ENCODE data around the gene P2RY13.
A peak's percentile ranks its signal among the peaks of the same experiment; 100 is the strongest.

Gene P2RY13

GRCh38 chr3:151283907-151284461 is 45.4 kb downstream of the P2RY13 start:
- no peak overlapping the region for H3K9ac ChIP-seq (ENCODE audit: low read depth, low read length, poor library complexity)
- no peak overlapping the region for H2BK12ac ChIP-seq (ENCODE audit: low read length)
- no peak overlapping the region for H4K8ac ChIP-seq (ENCODE audit: low read depth, low read length)
- no peaks in the 10 kb centered on the region for H3K27me3 ChIP-seq (ENCODE audit: control insufficient read depth in 3 of 3, insufficient read depth in 3 of 3, low read depth in 1 of 3, low read length in 3 of 3)
- H2BK120ac ChIP-seq (ENCODE audit: low read depth, low read length): no peak overlapping the region
- no peak overlapping the region for H3K23ac ChIP-seq (ENCODE audit: low read depth, low read length, poor library complexity)
- no peak overlapping the region for H2AFZ ChIP-seq (ENCODE audit: low read length)
- no peak overlapping the region for H3K14ac ChIP-seq (ENCODE audit: low read length)
- H4K91ac ChIP-seq (ENCODE audit: low read depth, low read length, poor library complexity): no peak overlapping the region
- H3K4me3 ChIP-seq (ENCODE audit: low read length in 2 of 2): no peak overlapping the region
- H3K9me3 ChIP-seq (replicated peaks in 1 of 2; ENCODE audit: control insufficient read depth in 2 of 2, insufficient read depth in 1 of 2, low read depth in 1 of 2, low read length in 2 of 2): no peaks in the 10 kb centered on the region
- no peak overlapping the region for H3K4me2 ChIP-seq (ENCODE audit: insufficient read depth, low read length, poor library complexity, severe bottlenecking)
- H3K18ac ChIP-seq (ENCODE audit: low read length): no peak overlapping the region
- no peaks in the 10 kb centered on the region for H3K79me1 ChIP-seq (ENCODE audit: low read depth, low read length)
- no peak overlapping the region for H3K4ac ChIP-seq (ENCODE audit: low read length)
- no CpG with 5 or more reads among the region's 5 CpGs for WGBS, 2 donors (ENCODE audit: extremely low coverage in 2 of 2, insufficient read length in 2 of 2, insufficient replicate concordance in 1 of 2)
- no peak for DNase-seq (ENCODE audit: low spot score)
- H2AK5ac ChIP-seq (ENCODE audit: low read depth, low read length): no peak overlapping the region
- no peak overlapping the region for H2BK15ac ChIP-seq (ENCODE audit: low read length)
- no peak overlapping the region for H3K27ac ChIP-seq (replicated peaks; ENCODE audit: low read length)
- no peaks in the 10 kb centered on the region for H3K4me1 ChIP-seq (ENCODE audit: control insufficient read depth in 2 of 2, insufficient read depth in 1 of 2, low read depth in 1 of 2, low read length in 2 of 2)
- no peak overlapping the region for H2BK5ac ChIP-seq (ENCODE audit: low read length)
- no peaks in the 10 kb centered on the region for H3K36me3 ChIP-seq (replicated peaks in 1 of 2; ENCODE audit: control insufficient read depth in 2 of 2, insufficient read depth in 2 of 2, low read length in 2 of 2)

GRCh38 chr3:151283387-151283786 is 46.0 kb downstream of the P2RY13 start:
- Histone ChIP-seq H3K4ac (ENCODE audit: low read length) (no peak overlapping the region), H3K4me3 (ENCODE audit: low read length in 2 of 2) (no peak overlapping the region), H3K9me3 (replicated peaks in 1 of 2; ENCODE audit: control insufficient read depth in 2 of 2, insufficient read depth in 1 of 2, low read depth in 1 of 2, low read length in 2 of 2) (no peaks in the 10 kb centered on the region), H3K79me1 (ENCODE audit: low read depth, low read length) (no peaks in the 10 kb centered on the region), H3K36me3 (replicated peaks in 1 of 2; ENCODE audit: control insufficient read depth in 2 of 2, insufficient read depth in 2 of 2, low read length in 2 of 2) (no peaks in the 10 kb centered on the region), H2AK5ac (ENCODE audit: low read depth, low read length) (no peak overlapping the region), H2BK120ac (ENCODE audit: low read depth, low read length) (no peak overlapping the region), H3K4me2 (ENCODE audit: insufficient read depth, low read length, poor library complexity, severe bottlenecking) (no peak overlapping the region), H3K23ac (ENCODE audit: low read depth, low read length, poor library complexity) (no peak overlapping the region), H3K27ac (replicated peaks; ENCODE audit: low read length) (no peak overlapping the region), H2AFZ (ENCODE audit: low read length) (no peak overlapping the region), H3K14ac (ENCODE audit: low read length) (no peak overlapping the region), H3K9ac (ENCODE audit: low read depth, low read length, poor library complexity) (no peak overlapping the region), H3K18ac (ENCODE audit: low read length) (no peak overlapping the region), H4K8ac (ENCODE audit: low read depth, low read length) (no peak overlapping the region), H2BK15ac (ENCODE audit: low read length) (no peak overlapping the region), H2BK12ac (ENCODE audit: low read length) (no peak overlapping the region), H3K27me3 (ENCODE audit: control insufficient read depth in 3 of 3, insufficient read depth in 3 of 3, low read depth in 1 of 3, low read length in 3 of 3) (no peaks in the 10 kb centered on the region), H2BK5ac (ENCODE audit: low read length) (no peak overlapping the region), H4K91ac (ENCODE audit: low read depth, low read length, poor library complexity) (no peak overlapping the region), H3K4me1 (ENCODE audit: control insufficient read depth in 2 of 2, insufficient read depth in 1 of 2, low read depth in 1 of 2, low read length in 2 of 2) (no peaks in the 10 kb centered on the region)
- DNase-seq (ENCODE audit: low spot score): no peak
- WGBS, 2 donors (ENCODE audit: extremely low coverage in 2 of 2, insufficient read length in 2 of 2, insufficient replicate concordance in 1 of 2): no CpG with 5 or more reads among the region's 4 CpGs

GRCh38 chr3:151282921-151283320 is 46.4 kb downstream of the P2RY13 start:
- Histone ChIP-seq H3K4me3 (ENCODE audit: low read length in 2 of 2) (no peak overlapping the region), H2BK120ac (ENCODE audit: low read depth, low read length) (no peak overlapping the region), H4K91ac (ENCODE audit: low read depth, low read length, poor library complexity) (no peak overlapping the region), H3K9me3 (replicated peaks in 1 of 2; ENCODE audit: control insufficient read depth in 2 of 2, insufficient read depth in 1 of 2, low read depth in 1 of 2, low read length in 2 of 2) (no peaks in the 10 kb centered on the region), H3K4ac (ENCODE audit: low read length) (no peak overlapping the region), H2AFZ (ENCODE audit: low read length) (no peak overlapping the region), H2AK5ac (ENCODE audit: low read depth, low read length) (no peak overlapping the region), H3K27me3 (ENCODE audit: control insufficient read depth in 3 of 3, insufficient read depth in 3 of 3, low read depth in 1 of 3, low read length in 3 of 3) (no peaks in the 10 kb centered on the region), H3K27ac (replicated peaks; ENCODE audit: low read length) (no peak overlapping the region), H3K36me3 (replicated peaks in 1 of 2; ENCODE audit: control insufficient read depth in 2 of 2, insufficient read depth in 2 of 2, low read length in 2 of 2) (no peaks in the 10 kb centered on the region), H2BK12ac (ENCODE audit: low read length) (no peak overlapping the region), H3K4me2 (ENCODE audit: insufficient read depth, low read length, poor library complexity, severe bottlenecking) (no peak overlapping the region), H4K8ac (ENCODE audit: low read depth, low read length) (no peak overlapping the region), H2BK15ac (ENCODE audit: low read length) (no peak overlapping the region), H3K23ac (ENCODE audit: low read depth, low read length, poor library complexity) (no peak overlapping the region), H3K4me1 (ENCODE audit: control insufficient read depth in 2 of 2, insufficient read depth in 1 of 2, low read depth in 1 of 2, low read length in 2 of 2) (no peaks in the 10 kb centered on the region), H3K9ac (ENCODE audit: low read depth, low read length, poor library complexity) (no peak overlapping the region), H3K14ac (ENCODE audit: low read length) (no peak overlapping the region), H2BK5ac (ENCODE audit: low read length) (no peak overlapping the region), H3K18ac (ENCODE audit: low read length) (no peak overlapping the region), H3K79me1 (ENCODE audit: low read depth, low read length) (no peaks in the 10 kb centered on the region)
- no CpG with 5 or more reads among the region's 1 CpG for WGBS, 2 donors (ENCODE audit: extremely low coverage in 2 of 2, insufficient read length in 2 of 2, insufficient replicate concordance in 1 of 2)
- DNase-seq (ENCODE audit: low spot score): peak; percentile 38

- Histone ChIP-seq H3K23ac (ENCODE audit: low read depth, low read length, poor library complexity) (no peak overlapping the region), H2BK15ac (ENCODE audit: low read length) (no peak overlapping the region), H3K4me1 (ENCODE audit: control insufficient read depth in 2 of 2, insufficient read depth in 1 of 2, low read depth in 1 of 2, low read length in 2 of 2) (no peaks in the 10 kb centered on the region), H3K4me2 (ENCODE audit: insufficient read depth, low read length, poor library complexity, severe bottlenecking) (no peak overlapping the region), H4K91ac (ENCODE audit: low read depth, low read length, poor library complexity) (no peak overlapping the region), H3K27ac (replicated peaks; ENCODE audit: low read length) (no peak overlapping the region), H3K36me3 (replicated peaks in 1 of 2; ENCODE audit: control insufficient read depth in 2 of 2, insufficient read depth in 2 of 2, low read length in 2 of 2) (no peaks in the 10 kb centered on the region), H2AK5ac (ENCODE audit: low read depth, low read length) (no peak overlapping the region), H3K4me3 (ENCODE audit: low read length in 2 of 2) (no peak overlapping the region), H3K79me1 (ENCODE audit: low read depth, low read length) (no peaks in the 10 kb centered on the region), H4K8ac (ENCODE audit: low read depth, low read length) (no peak overlapping the region), H3K9me3 (replicated peaks in 1 of 2; ENCODE audit: control insufficient read depth in 2 of 2, insufficient read depth in 1 of 2, low read depth in 1 of 2, low read length in 2 of 2) (no peaks in the 10 kb centered on the region), H3K27me3 (ENCODE audit: control insufficient read depth in 3 of 3, insufficient read depth in 3 of 3, low read depth in 1 of 3, low read length in 3 of 3) (no peaks in the 10 kb centered on the region), H3K4ac (ENCODE audit: low read length) (no peak overlapping the region), H2AFZ (ENCODE audit: low read length) (no peak overlapping the region), H2BK5ac (ENCODE audit: low read length) (no peak overlapping the region), H3K18ac (ENCODE audit: low read length) (no peak overlapping the region), H2BK12ac (ENCODE audit: low read length) (no peak overlapping the region), H3K14ac (ENCODE audit: low read length) (no peak overlapping the region), H2BK120ac (ENCODE audit: low read depth, low read length) (no peak overlapping the region), H3K9ac (ENCODE audit: low read depth, low read length, poor library complexity) (no peak overlapping the region)
- no peak for DNase-seq (ENCODE audit: low spot score)
- WGBS, 2 donors (ENCODE audit: extremely low coverage in 2 of 2, insufficient read length in 2 of 2, insufficient replicate concordance in 1 of 2): no CpG with 5 or more reads among the region's 9 CpGs
These were observed 47.6 kb downstream of the P2RY13 start for GRCh38 chr3:151281671-151282324.
